GM12878 (cell line): Measurements from ENCODE around the gene ZNF350. TPM values are rescaled to one million over a fixed set of nuclear protein-coding genes. Genes with fewer than 3 reads are reported as not detected.

Source experiments
- ATF2 ChIP-seq: IDR thresholded peaks from 2 replicates; pipeline ENCODE4 v1.6.1; 2012; ENCODE audit warnings: low read length, inconsistent platforms
- ATF3 ChIP-seq: IDR thresholded peaks from 2 replicates; pipeline ENCODE4 v1.6.1; 2011; ENCODE audit warnings: low read depth, mild to moderate bottlenecking, low read length, moderate library complexity, borderline replicate concordance; ENCODE audit errors: extremely low read depth
- ATF7 ChIP-seq: fragments of 450-650 bp; IDR thresholded peaks from 2 replicates; pipeline ENCODE4 v1.6.1; 2016; ENCODE audit warnings: low read depth, mild to moderate bottlenecking
- BACH1 ChIP-seq: fragments of 450-650 bp; IDR thresholded peaks from 2 replicates; pipeline ENCODE4 v1.6.1; 2017; ENCODE audit warnings: mild to moderate bottlenecking, borderline replicate concordance
- BCL3 ChIP-seq: IDR thresholded peaks from 2 replicates; pipeline ENCODE4 v1.6.1; 2011; ENCODE audit warnings: borderline replicate concordance, low read depth, mild to moderate bottlenecking, moderate library complexity, low read length; ENCODE audit not compliant: insufficient read depth, poor library complexity, severe bottlenecking
- BRCA1 ChIP-seq: IDR thresholded peaks from 2 replicates; pipeline ENCODE4 v1.6.1; 2011; ENCODE audit warnings: low read depth, low read length, improper control_type of control experiment
- CBX5 ChIP-seq: sonication (generic); IDR thresholded peaks from 2 replicates; pipeline ENCODE4 v1.6.1; 2016; ENCODE audit warnings: low read depth, moderate library complexity, mild to moderate bottlenecking, inconsistent platforms
- CHD1 ChIP-seq: IDR thresholded peaks from 2 replicates; pipeline ENCODE4 v1.6.1; 2012; ENCODE audit warnings: low read depth, low read length, improper control_type of control experiment
- CHD4 ChIP-seq: fragments of 200-600 bp; sonication (generic); IDR thresholded peaks from 2 replicates; pipeline ENCODE4 v1.6.1; 2016; ENCODE audit warnings: mild to moderate bottlenecking
- E2F8 ChIP-seq: fragments of 450-650 bp; IDR thresholded peaks from 2 replicates; pipeline ENCODE4 v1.6.1; 2018; ENCODE audit warnings: mild to moderate bottlenecking, low read depth, moderate library complexity; ENCODE audit not compliant: partially characterized antibody
- MEF2A ChIP-seq: IDR thresholded peaks from 2 replicates; pipeline ENCODE4 v1.6.1; 2011; ENCODE audit warnings: low read depth, mild to moderate bottlenecking, low read length, moderate library complexity; ENCODE audit not compliant: insufficient read depth
- NR2C2 ChIP-seq: IDR thresholded peaks from 2 replicates; pipeline ENCODE4 v1.6.1; 2011; ENCODE audit warnings: borderline replicate concordance, low read depth; ENCODE audit not compliant: control insufficient read depth, insufficient read length
- PAX5 ChIP-seq: IDR thresholded peaks from 2 replicates; pipeline ENCODE4 v1.6.1; 2011; ENCODE audit warnings: low read depth, low read length, borderline replicate concordance
- PBX3 ChIP-seq: IDR thresholded peaks from 2 replicates; pipeline ENCODE4 v1.6.1; 2011; ENCODE audit warnings: mild to moderate bottlenecking, low read depth, low read length, moderate library complexity; ENCODE audit not compliant: insufficient replicate concordance
- RB1 ChIP-seq: fragments of 450-650 bp; formaldehyde crosslinking; IDR thresholded peaks from 2 replicates; pipeline ENCODE4 v1.6.1; 2017; ENCODE audit warnings: mild to moderate bottlenecking, borderline replicate concordance
- TBL1XR1 ChIP-seq: IDR thresholded peaks from 2 replicates; pipeline ENCODE4 v1.6.1; 2012; ENCODE audit warnings: low read depth, low read length, improper control_type of control experiment
- WRNIP1 ChIP-seq: IDR thresholded peaks from 2 replicates; pipeline ENCODE4 v1.6.1; 2011; ENCODE audit warnings: low read depth, low read length, improper control_type of control experiment, borderline replicate concordance
- ZBTB11 ChIP-seq: fragments of 450-650 bp; formaldehyde crosslinking; IDR thresholded peaks from 2 replicates; pipeline ENCODE4 v1.5.0; 2022; ENCODE audit warnings: mild to moderate bottlenecking, missing genetic modification characterization
- polyA plus RNA-seq, 11 experiments: library from polyadenylated mRNA; depleted of rRNA in 4 of 11; unstranded in 6 of 11; stranded (reverse) in 5 of 11; fragments of >200 nt; fragmentation: Nextera tagmentation in 4 of 11; fragmentation: Illumina TruSeq in 1 of 11; extraction: Ambion mirVana in 4 of 11; extraction: Trizol in 1 of 11; gene quantifications; 1 replicate in 1 of 11; 2 replicates in 10 of 11; pipeline versions ENCODE4 v1.2.1 to v1.2.3, GENCODE V29; 2011 to 2016; ENCODE audit warnings: inconsistent platforms in 2 of 11, missing spikeins in 2 of 11, low read depth in 1 of 11
- total RNA-seq, 4 experiments: library from RNA; depleted of rRNA in 3 of 4; stranded (reverse); fragments of >200 nt in 3 of 4; fragmentation: Illumina TruSeq in 1 of 4; extraction: Trizol in 1 of 4; gene quantifications; 2 replicates each; pipeline versions ENCODE4 v1.2.1 to v1.2.3, GENCODE V29; 2013 to 2021

The ZNF350 gene
- total and polyA plus RNA-seq, 10 of the 15 experiments (the other 5 are each of a cell fraction or from before 2014, with no cell fraction given): 6.4 to 11.8 (median 10.0) TPM

GRCh38 chr19:52028027-52028779 is 41.6 kb upstream of the ZNF350 start, which contains the start of gene ZNF614 (continued):
- TF ChIP-seq E2F8 (peak; percentile 38), BCL3 (no peak), BRCA1 (peak; percentile 75), CHD1 (no peak), ATF7 (no peak; the same call in none of the 2 replicates), BACH1 (peak; percentile 34; the same call in 1 of the 2 replicates), CHD4 (no peak), TBL1XR1 (no peak), WRNIP1 (no peak), PBX3 (no peak), NR2C2 (no peak), PAX5 (peak; percentile 58; the same call in 1 of the 2 replicates), CBX5 (no peak), ATF2 (no peak; the same call in 1 of the 2 replicates), RB1 (no peak; the same call in 1 of the 2 replicates), ZBTB11 (CRISPR knock-in tag) (no peak), ATF3 (peak; percentile 85; the same call in 1 of the 2 replicates), MEF2A (0 out of 2 replicates have a peak, but pooled peaks have one; percentile 27)
